Embryonic facial prominence (tissue), 1 donor: ENCODE results near the gene PROB1.

Source experiments
- DNase-seq: peaks from one replicate; pipeline ENCODE4 v3.0.0-alpha.2; 2016; ENCODE audit errors: extremely low spot score

The PROB1 gene

DNA sequence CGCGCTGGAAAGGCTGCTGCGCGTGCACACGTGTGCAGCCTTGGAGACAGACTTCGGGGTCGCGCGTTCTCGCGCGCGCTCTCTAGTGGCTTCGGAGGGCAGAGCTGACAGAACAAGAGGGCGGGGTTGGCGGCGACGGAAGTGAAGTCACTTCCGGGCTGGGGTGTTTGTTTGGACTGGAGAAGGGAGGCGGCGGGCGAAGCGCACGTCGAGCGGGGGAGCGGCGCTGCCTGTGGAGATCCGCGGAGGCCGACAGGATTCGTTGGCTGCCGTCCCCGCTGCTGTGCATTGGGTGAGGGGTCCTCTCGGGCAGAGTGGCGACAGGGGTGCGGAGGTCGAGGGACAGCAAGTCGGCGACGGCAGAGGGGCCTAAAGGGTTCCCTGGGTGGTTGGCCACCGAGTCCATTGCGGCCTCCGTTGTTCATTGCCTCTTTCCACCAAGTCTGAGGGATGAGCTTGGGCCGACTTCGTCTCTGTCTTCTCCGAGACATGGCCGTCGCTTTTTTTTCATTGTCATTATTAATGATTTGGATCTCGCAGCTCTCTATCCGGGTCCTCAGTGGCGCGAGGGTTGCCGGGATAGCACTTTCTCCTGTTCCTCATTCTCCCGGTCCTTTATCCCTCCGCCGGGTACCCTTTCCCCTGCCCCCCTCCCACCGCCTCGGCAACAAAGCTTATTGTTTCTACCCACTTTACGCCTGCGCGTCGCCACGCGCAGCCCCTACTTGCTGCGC, 53.0 kb downstream of the PROB1 start, which contains the start of gene PAIP2:
Gene PAIP2, plus strand, starts transcription at position 166 of the 734 bp plus-strand sequence. CDS start 21,931 bp downstream, outside the sequence.
- DNase-seq: peak; percentile 98

GRCh38 chr5:139341187-139341688, 53.7 kb downstream of the PROB1 start:
- no peak for DNase-seq
